NCI-H345 treated with DMSO at 0.1 percent for 48 hours (cell line): ENCODE data around the gene NPC1.
"Not testable (repeated sequence)": the region's sequence is repeated elsewhere in the genome, so short reads cannot be mapped to it uniquely, and the experiment has no call there.

ENCODE experiments used
- DNase-seq: peaks from one replicate; lab custom pipeline; 2025; ENCODE audit not compliant: unreplicated experiment; lab: John Stamatoyannopoulos, UW

NPC1 gene

GRCh38 chr18:23524213-23524707 lies 62.0 kb downstream of the NPC1 start:
- no peak for DNase-seq

- no peak for DNase-seq
Measured at GRCh38 chr18:23523429-23524212, 62.7 kb downstream of the NPC1 start.

GRCh38 chr18:23521907-23522306 lies 64.4 kb downstream of the NPC1 start:
- no peak for DNase-seq

GRCh38 chr18:23521271-23521670 lies 65.0 kb downstream of the NPC1 start:
- no peak for DNase-seq

- DNase-seq = no peak
Measured at GRCh38 chr18:23519734-23520133, 66.6 kb downstream of the NPC1 start.

- DNase-seq = peak; percentile 65
Measured at GRCh38 chr18:23515911-23516546, 70.3 kb downstream of the NPC1 start.

GRCh38 chr18:23512641-23513040 lies 73.7 kb downstream of the NPC1 start:
- DNase-seq = no peak

GRCh38 chr18:23512216-23512615 lies 74.1 kb downstream of the NPC1 start:
- not testable (repeated sequence) for DNase-seq

GRCh38 chr18:23510923-23511322 lies 75.4 kb downstream of the NPC1 start:
- not testable (repeated sequence) for DNase-seq

- no peak for DNase-seq
Measured at GRCh38 chr18:23506393-23506792, 79.9 kb downstream of the NPC1 start.

GRCh38 chr18:23504720-23505119 lies 81.6 kb downstream of the NPC1 start:
- no peak for DNase-seq

GRCh38 chr18:23503963-23504344 lies 82.4 kb downstream of the NPC1 start:
- DNase-seq = no peak

- peak; percentile 83 for DNase-seq
Measured at GRCh38 chr18:23503038-23503962, 83.0 kb downstream of the NPC1 start, which contains the start of gene RMC1. Gene RMC1 (plus strand): TSS chr18:23503511. CDS start chr18:23503619, 108 bp downstream.

- no peak for DNase-seq
Measured at GRCh38 chr18:23502516-23503037, 83.7 kb downstream of the NPC1 start.

GRCh38 chr18:23501626-23502025 lies 84.7 kb downstream of the NPC1 start:
- no peak for DNase-seq

GRCh38 chr18:23499291-23499781 lies 87.0 kb downstream of the NPC1 start:
- DNase-seq = no peak

GRCh38 chr18:23498877-23499276 lies 87.4 kb downstream of the NPC1 start:
- DNase-seq = peak; percentile 9

GRCh38 chr18:23498117-23498516 lies 88.2 kb downstream of the NPC1 start:
- no peak for DNase-seq

- DNase-seq = no peak
Measured at GRCh38 chr18:23495723-23496440, 90.4 kb downstream of the NPC1 start.

- DNase-seq = no peak
Measured at GRCh38 chr18:23494992-23495391, 91.3 kb downstream of the NPC1 start.
